IPS-18c (cell line): ENCODE data around the gene RPL27.
"Not testable (repeated sequence)": the region's sequence is repeated elsewhere in the genome, so short reads cannot be mapped to it uniquely, and the experiment has no call there.

Experiments used
- H3K4me3 ChIP-seq: 2 replicates; pipeline ENCODE4 v1.7.0; 2013; ENCODE audit warnings: low read depth, mild to moderate bottlenecking, low read length, moderate library complexity; ENCODE audit not compliant: insufficient read depth
- H3K9me3 ChIP-seq: one replicate; pipeline ENCODE4 v1.6.1; 2013; ENCODE audit warnings: mild to moderate bottlenecking, low read length, moderate library complexity; ENCODE audit not compliant: control insufficient read depth, insufficient read depth

Gene RPL27

DNA sequence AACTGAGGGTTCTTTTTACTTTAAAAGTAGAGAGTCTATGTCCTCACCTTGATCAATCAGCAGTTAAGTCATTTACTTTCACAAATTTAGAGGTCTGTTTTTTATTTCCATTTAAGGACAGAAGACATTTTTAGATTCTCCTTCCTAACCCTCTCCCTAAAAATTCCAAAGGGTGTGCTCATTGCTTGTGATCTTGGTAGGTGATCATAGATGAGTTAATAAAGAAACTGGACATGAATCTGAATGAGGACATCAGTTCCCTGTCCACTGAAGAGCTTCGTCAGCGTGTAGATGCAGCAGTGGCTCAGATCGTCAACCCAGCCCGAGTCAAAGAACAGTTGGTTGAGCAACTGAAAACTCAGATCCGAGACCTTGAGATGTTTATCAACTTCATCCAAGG is 9.1 kb upstream of the RPL27 start:
- Histone ChIP-seq H3K4me3 (no peak overlapping the region), H3K9me3 (no peaks in the 10 kb centered on the region)

DNA sequence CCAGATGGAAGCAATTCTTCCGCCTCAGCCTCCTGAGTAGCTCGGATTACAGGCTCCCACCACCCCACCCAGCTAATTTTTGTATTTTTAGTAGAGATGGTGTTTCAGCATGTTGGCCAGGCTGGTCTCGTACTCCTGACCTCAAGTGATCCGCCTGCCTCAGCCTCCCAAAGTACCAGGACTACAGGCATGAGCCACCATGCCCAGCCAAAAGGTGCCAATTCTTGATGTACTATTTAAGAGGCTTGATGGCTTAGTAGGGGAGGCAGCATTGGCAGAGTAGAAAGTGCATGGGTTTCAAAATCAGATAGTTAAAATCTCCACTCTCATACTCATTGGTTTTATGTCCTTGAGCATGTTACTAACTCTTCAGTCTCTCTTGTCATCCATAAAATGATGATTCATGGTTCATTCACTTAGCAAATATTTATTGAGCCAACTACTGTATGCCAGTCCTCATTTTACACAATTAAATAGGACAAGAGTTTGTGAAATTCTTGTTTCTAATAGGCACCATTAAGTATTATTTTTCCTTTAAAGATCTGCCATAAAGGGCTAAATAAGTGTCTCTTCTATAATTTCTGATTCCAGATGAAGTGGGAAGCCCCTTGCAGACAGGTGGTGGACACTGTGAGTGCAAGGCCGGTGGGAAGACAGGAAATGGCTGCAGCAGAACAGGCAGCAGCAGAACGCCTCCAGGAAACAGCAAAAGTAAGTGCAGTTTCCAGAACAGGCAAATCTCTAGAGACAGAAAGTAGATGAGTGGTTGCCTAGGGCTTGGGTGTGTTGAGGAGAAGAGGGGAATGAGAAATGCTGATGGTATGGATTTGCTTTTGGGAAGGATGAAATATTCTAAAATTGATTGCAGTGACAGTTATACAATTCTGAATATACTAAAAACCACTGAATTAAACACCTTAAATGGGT is 8.2 kb upstream of the RPL27 start:
- Histone ChIP-seq H3K9me3 (no peaks in the 10 kb centered on the region), H3K4me3 (no peak overlapping the region)

DNA sequence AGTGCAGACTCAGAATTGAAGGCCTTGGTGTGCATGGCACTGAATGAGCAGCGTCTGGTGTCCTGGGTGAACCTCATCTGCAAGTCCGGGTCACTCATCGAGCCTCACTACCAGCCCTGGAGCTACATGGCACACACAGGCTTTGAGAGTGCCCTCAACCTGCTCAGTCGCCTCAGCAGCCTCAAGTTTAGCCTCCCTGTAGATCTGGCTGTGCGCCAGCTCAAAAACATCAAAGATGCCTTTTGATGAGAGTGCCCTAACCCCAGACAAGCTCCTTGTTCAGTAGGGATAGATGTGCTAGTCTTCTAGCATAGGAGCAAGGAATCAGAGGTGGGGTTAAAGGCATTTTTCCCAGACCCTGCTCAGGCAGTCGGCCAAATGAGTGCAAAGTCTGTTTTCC is 6.7 kb upstream of the RPL27 start:
- no peaks in the 10 kb centered on the region for H3K9me3 ChIP-seq

DNA sequence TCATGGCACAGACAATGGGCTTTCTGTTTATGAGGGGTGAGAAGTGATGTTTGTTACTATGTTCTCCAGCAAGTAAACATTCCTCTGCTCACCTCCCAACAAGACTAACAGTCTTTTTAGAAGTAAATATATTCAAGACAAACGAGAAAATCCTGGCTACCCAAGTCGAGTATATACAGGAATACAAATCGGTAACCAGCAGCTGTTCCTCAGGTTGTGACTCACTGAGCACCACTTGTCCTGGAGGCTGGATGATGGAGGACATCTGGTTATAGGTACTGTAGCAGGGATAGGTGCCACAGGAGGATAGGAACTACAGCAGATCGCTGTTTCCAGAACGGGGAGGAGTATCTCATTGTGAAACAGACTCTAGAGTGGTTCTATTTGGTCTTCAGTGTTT is 5.3 kb upstream of the RPL27 start:
- no peak overlapping the region for H3K4me3 ChIP-seq
- no peaks in the 10 kb centered on the region for H3K9me3 ChIP-seq

More for the DNA sequence above, 6.7 kb upstream of the RPL27 start:
- no peak overlapping the region for H3K4me3 ChIP-seq

DNA sequence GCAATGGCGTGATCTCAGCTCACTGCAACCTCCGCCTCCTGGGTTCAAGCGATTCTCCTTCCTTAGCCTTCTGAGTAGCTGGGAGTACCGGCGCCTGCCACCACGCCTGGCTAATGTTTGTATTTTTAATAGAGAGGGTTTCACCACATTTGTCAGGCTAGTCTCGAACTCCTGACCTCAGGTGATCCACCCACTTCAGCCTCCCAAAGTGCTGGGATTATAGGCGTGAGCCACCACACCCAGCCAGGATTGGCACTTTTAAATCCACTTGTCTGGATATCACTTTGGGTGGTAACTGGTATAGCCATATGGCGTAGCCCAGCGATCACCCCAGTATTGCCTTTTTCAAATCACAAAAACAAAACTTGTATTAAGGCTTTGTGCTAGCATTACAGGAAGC is 4.3 kb upstream of the RPL27 start:
- not testable (repeated sequence) for H3K9me3 ChIP-seq, H3K4me3 ChIP-seq

DNA sequence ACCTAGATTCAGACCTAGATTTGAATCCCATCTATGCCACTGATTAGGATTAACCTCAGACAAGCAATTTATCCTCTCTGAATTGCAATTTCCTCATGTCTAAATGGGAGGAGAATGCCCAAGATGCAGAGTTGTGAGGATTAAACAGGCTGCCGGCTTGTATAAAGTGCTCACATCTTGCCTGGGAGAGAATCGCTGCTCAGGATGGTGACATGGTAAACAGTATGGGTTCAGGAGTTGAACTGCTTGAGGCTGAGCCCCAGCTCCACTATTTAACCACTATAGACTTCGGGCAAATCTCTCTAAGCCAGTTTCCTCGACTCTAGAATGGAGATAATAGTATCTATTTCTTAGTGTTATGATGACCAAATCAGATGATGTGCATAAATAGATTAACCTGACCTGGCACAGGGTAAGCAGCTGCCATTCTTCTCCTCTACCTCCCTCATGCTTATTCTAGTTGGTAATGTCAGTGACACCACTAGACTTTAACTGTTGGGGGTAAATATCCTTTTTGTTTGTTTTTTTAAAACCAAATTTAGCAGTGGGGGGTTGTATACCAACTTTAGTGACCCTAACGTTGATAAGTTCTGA is 732 bp upstream of the RPL27 start:
- peak overlapping the region; percentile 43 for H3K4me3 ChIP-seq
- H3K9me3 ChIP-seq, result peaks cover 2% of the 10 kb centered on the region

DNA sequence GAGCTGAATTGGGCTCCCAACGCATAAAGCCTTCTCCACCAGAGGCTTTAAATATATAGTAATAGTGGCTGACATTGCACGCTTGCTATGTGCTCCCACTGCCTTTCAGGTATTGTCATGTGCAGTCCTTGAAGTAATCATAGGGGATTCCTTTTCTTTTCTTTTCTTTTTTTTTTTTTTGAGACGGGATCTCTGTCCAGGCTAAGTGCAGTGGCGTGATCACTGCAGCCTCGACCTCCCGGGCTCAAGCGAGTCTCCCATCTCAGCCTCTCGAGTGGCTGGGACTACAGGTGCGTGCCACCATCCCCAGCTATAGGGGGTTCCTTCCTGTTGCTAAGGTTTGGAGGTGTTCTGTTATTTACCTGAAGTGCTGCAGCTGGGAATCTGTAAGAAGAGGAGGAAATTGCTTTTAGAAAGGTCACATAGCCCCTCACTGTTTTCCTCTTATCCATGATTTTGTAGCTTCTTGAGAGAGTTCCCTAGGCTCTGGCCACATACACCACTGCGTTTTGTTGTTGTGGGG is 845 bp downstream of the RPL27 start:
- peaks cover 2% of the 10 kb centered on the region for H3K9me3 ChIP-seq
- peak overlapping the region; percentile 99 for H3K4me3 ChIP-seq

DNA sequence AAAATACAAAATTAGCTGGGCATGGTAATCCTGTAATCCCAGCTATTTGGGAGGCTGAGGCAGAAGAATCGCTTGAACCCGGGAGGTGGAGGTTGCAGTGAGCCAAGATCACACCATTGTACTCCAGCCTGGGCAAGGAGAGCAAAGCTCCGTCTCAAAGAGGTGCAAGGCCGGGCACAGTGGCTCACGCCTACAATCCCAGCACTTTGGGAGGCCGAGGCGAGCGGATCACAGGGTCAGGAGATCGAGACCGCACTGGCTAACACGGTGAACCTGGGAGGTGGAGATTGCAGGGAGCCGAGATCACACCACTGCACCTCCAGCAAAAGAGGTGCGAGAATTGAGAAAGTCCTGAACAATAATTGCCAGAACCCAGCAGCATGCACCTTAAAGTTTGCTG is 2.7 kb downstream of the RPL27 start:
- H3K9me3 ChIP-seq, H3K4me3 ChIP-seq: not testable (repeated sequence)

DNA sequence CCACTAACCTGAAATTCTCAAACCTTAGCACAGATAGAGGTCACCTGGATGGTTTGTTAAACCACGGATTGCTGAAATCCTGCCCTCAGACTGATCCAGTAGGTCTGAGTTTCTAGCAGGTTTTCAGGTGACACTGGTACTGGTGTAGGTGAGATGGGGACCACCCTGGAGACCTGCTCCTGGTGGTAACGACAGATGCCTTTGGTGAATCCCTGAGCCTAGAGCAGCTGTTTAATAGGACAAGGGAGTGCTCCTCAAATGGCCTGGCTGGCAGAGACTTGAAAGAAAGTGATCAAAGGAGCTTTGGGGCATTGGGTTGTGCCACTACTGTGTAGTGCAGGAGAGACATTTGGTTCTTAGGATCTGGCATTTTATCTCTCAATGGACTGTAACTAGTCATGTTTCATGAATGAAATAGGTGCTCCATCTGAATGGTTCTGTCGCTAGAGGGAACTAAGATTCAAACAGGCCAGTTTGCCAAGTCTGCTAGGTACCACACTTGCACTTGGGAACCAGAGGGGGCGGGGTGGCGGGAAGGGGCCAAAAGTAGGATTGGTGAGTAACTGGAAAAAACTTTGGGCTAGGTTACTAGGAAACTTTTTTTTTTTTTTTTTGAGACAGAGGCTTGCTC is 5.4 kb downstream of the RPL27 start:
- Histone ChIP-seq H3K4me3 (no peak overlapping the region), H3K9me3 (peaks cover 2% of the 10 kb centered on the region)

DNA sequence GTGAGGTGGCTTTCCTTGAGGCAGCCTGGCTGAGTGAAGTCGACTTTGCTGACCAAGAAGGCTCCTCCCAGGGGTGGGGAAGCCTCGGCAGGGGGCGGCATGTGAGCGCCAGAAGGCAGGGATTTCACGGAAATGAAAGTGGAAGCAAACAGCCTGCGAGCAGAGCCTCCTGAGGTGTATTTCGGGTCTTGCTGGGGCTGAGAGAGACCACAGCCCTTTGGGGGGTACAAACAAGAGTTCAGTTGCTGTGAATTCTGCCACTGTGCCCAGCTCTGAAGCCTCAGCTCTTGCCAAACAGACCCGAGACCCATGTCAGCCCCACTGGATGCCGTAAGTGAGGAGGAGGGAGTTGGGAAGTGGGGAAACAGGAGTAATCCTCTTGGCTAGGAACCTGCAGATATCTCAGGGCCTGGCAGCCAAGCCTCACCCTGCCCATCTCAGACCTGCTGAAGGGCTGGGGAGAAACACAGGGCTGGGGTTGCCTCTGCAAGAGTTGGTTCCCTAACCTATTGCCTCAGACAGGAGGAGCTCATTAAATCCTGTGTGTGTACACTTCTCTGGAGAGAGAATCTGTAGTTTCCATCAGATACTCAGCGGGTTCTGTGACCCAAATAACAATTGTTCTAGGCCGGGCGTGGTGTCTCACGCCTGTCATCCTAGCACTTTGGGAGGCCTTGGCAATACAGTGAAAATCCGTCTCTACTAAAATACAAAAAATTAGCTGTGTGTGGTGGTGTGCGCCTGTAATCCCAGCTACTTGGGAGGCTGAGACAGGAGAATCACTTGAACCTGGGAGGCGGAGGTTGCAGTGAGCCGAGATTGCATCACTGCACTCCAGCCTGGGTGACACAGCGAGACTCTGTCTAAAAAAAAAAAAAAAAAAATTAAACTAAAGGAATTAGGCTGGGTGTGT is 8.7 kb downstream of the RPL27 start, which contains the start of gene IFI35:
Gene IFI35 (plus strand): TSS at position 146 of the 913 bp plus-strand sequence. CDS start 164 bp downstream, at position 310.
- Histone ChIP-seq H3K9me3 (no peaks in the 10 kb centered on the region), H3K4me3 (peak within 1 kb of the TSS; percentile 42)

DNA sequence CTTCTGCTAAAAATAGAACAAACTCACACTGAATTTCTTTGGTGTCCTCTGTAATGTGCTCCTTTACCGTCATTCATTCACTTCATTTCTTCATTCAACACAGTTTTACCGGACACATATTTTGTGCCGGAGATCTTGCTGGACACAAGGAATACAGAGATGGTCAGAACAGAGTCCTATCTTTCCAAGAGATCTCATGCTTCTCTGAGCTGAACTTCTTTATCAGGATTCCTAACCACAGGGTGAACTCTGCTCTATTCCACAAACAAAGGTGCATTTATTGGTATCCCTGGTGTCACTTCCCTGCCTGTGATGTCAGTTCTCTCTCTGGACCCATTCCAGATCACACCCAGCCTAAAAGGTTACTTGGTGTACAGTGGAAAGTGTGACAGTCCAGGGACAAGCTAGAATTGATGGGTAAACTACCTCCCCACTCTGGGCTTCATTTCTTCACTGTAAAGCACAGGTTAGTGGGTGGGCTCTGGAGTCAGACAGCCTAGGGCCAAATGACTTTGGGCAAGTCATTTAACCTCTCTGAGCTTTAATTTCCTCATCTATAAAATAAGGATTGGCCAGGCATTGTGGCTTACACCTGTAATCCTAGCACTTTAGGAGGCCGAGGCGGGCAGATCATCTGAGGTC is 12.6 kb downstream of the RPL27 start:
- Histone ChIP-seq H3K4me3 (no peak overlapping the region), H3K9me3 (no peaks in the 10 kb centered on the region)

DNA sequence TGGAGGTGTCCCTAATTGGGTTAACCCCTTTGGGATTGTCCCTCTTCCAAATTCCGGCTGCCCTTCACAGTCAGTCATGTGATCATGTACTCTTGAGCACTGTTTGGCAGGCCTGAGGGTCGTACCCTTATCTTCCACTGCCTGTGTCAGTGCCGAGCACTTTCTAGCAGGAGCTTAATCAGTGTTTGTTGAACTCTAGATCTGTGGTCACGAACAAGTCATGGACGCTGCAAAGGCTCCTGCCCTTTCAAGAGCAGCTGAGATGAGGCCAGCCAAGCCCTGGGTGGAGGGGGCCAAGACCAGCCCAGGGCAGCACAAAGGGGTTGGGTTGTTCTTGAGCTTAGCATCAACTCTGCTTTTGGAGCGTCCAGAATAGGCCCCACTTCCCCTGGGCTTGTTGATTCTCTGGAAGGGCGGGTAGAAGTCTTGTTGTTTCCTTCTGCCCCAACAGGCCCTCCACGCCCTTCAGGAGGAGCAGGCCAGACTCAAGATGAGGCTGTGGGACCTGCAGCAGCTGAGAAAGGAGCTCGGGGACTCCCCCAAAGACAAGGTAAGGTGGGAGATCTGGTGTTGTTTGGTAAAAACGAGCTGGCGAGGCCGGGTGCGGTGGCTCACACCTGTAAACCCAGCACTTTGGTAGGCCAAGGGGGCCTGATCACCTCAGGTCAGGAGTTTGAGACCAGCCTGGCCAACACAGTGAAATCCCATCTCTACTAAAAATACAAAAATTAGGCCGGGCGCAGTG is 13.7 kb downstream of the RPL27 start:
- Histone ChIP-seq H3K4me3 (no peak overlapping the region), H3K9me3 (no peaks in the 10 kb centered on the region)

DNA sequence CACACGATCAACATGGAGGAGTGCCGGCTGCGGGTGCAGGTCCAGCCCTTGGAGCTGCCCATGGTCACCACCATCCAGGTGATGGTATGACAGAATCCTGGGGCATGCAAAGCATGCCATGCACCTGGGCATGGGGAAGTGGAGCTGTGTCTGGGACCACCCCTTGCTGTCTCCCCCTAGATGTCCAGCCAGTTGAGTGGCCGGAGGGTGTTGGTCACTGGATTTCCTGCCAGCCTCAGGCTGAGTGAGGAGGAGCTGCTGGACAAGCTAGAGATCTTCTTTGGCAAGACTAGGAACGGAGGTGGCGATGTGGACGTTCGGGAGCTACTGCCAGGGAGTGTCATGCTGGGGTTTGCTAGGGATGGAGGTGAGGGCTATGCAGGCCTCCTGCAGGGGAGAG is 15.1 kb downstream of the RPL27 start:
- no peaks in the 10 kb centered on the region for H3K9me3 ChIP-seq
- no peak overlapping the region for H3K4me3 ChIP-seq

DNA sequence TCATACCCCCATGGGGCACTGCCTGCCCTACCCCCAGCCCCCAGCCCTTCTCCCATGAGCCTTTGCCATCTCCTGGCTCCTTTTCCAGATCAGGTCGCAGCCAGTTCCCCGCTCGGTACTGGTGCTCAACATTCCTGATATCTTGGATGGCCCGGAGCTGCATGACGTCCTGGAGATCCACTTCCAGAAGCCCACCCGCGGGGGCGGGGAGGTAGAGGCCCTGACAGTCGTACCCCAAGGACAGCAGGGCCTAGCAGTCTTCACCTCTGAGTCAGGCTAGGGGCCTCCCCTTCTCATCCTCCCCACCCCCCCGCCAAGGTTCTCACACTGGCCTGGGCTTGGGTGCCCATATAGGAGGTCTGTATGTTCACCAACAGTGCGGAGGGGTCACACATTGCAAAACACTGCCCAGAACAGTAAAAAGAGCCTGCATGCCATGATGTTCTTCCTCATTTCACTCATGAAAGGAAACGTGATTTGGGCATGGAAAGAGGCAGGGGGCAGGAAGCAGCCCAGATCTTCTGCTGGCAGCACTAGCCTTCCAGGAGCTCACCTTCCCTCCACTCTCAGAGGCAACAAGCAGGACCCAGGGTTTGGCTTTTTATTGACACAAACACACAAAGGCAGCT is 15.9 kb downstream of the RPL27 start:
- no peaks in the 10 kb centered on the region for H3K9me3 ChIP-seq
- H3K4me3 ChIP-seq, result no peak overlapping the region

DNA sequence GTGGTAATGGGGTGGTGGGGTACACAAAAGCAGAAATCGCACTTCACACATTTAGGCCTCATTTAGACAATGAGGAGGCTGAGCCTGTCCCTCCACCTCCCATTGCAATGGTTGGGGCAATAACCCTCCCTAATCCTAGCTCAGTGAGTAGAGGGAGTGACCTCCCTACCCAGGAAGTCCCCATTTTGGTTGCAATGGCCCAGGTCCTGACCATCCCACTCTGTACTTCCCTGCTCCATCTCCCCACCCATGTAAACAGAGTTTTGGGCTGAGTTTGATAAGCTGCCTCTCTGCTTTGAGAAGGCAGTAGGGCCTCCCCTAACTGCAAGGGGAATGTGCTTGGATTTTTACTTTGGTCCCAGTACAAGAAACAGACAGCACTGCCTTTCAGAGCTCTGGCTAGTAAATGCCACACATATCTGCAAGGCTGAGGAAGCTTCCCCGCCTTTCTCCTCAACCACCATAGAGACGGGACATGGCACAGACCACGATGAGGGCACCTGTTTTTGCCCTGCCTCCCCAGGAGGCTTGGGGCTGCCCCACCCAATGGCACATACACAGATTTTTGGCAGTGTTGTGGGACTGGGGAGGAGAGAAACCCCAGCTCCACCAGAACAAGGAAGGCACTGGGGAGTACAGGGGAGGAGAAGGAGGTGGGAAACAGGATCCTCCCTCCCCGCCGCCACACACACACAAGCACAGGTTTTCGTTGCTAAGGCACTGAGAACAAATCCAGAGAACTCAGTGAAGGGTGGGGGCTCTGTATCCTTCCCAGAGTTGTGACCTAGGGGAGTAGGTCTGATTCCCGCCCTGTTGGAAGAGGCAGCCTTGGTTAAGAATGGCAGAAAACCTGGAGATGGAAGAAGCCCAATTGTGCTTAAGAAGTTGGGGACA is 16.7 kb downstream of the RPL27 start:
- Histone ChIP-seq H3K4me3 (no peak overlapping the region), H3K9me3 (no peaks in the 10 kb centered on the region)
